ENCODE measurements around the gene C2orf81. TPM values are rescaled to one million over a fixed set of nuclear protein-coding genes. Genes with fewer than 3 reads are reported as not detected.

Gene C2orf81
- total and polyA plus RNA-seq, 2 of the 4 experiments (the other 2 are of a cell fraction) = 0.18 to 0.74 TPM

DNA sequence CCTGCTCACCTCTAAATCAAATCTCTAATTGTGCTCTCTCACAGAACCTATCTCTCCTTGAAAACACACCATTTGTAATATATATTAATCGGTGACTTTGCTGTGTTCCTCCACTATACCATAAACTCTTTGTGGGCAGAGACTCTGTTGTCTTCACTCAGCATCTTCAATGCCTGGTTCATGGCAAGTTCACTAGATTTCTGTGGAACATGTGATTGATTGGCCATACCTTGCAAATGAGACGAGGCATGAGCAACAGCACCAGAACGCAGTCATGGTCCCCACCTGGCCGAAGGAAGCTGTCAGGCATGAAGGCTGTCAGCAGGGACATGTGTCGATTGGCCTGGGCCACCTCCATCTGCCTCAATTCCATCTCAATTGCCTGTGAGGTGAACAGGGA, 52.9 kb downstream of the C2orf81 start:
- Histone ChIP-seq H3K23ac (ENCODE audit: low read depth, low read length) (no peak overlapping the region), H3K9me3 (ENCODE audit: control insufficient read depth, insufficient read depth, low read length) (no peaks in the 10 kb centered on the region), H3K18ac (ENCODE audit: low read depth, low read length) (no peak overlapping the region), H2BK5ac (ENCODE audit: low read depth, low read length, poor library complexity, severe bottlenecking) (no peak overlapping the region), H3K27me3 (ENCODE audit: control insufficient read depth, insufficient read depth, low read length) (no peaks in the 10 kb centered on the region), H2AK5ac (ENCODE audit: low read depth, low read length) (no peak overlapping the region), H3K9me1 (ENCODE audit: insufficient read depth, low read length) (no peaks in the 10 kb centered on the region), H3K27ac (ENCODE audit: insufficient read depth, low read length) (no peak overlapping the region), H3K4me1 (ENCODE audit: control insufficient read depth, insufficient read depth, low read length) (no peaks in the 10 kb centered on the region), H2BK120ac (ENCODE audit: low read depth, low read length) (no peak overlapping the region), H4K8ac (ENCODE audit: low read depth in 2 of 2, low read length in 2 of 2) (no peak overlapping the region), H3K4me3 (ENCODE audit: insufficient read depth, low read depth, low read length) (no peak overlapping the region), H2AK9ac (replicated peaks; ENCODE audit: low read depth, low read length, poor library complexity) (no peak overlapping the region), H2BK15ac (ENCODE audit: low read depth, low read length) (no peak overlapping the region), H3K4me2 (ENCODE audit: low read depth, low read length) (no peak overlapping the region), H2AFZ (replicated peaks; ENCODE audit: low read length, poor library complexity) (no peak overlapping the region), H3K56ac (ENCODE audit: extremely low read depth, insufficient read depth, low read length) (no peak overlapping the region), H3K4ac (ENCODE audit: low read depth, low read length) (no peak overlapping the region), H3K36me3 (ENCODE audit: control insufficient read depth, insufficient read depth, low read length) (peaks cover 82% of the 10 kb centered on the region), H3K79me1 (ENCODE audit: low read depth in 1 of 2, low read length in 2 of 2) (peaks cover 7 to 11% of the 10 kb centered on the region in 2 experiments), H4K20me1 (ENCODE audit: insufficient read depth, low read length) (peaks cover 16% of the 10 kb centered on the region), H4K91ac (ENCODE audit: insufficient read depth, low read depth, low read length) (no peak overlapping the region), H4K5ac (ENCODE audit: low read depth, low read length) (no peak overlapping the region), H3K9ac (ENCODE audit: low read depth, low read length) (no peak overlapping the region), H2BK20ac (ENCODE audit: low read depth, low read length) (no peak overlapping the region), H3K14ac (replicated peaks; ENCODE audit: low read depth, low read length) (no peak overlapping the region)
- TF ChIP-seq, protein P1, sequence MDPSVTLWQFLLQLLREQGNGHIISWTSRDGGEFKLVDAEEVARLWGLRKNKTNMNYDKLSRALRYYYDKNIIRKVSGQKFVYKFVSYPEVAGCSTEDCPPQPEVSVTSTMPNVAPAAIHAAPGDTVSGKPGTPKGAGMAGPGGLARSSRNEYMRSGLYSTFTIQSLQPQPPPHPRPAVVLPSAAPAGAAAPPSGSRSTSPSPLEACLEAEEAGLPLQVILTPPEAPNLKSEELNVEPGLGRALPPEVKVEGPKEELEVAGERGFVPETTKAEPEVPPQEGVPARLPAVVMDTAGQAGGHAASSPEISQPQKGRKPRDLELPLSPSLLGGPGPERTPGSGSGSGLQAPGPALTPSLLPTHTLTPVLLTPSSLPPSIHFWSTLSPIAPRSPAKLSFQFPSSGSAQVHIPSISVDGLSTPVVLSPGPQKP (IDR thresholded peaks at IDR 0.05; ENCODE audit: borderline replicate concordance, low read depth, low read length) = no peak
- TF ChIP-seq SMC3 (IDR thresholded peaks at IDR 0.05; ENCODE audit: low read depth, low read length) = no peak
- TF ChIP-seq, protein P2, sequence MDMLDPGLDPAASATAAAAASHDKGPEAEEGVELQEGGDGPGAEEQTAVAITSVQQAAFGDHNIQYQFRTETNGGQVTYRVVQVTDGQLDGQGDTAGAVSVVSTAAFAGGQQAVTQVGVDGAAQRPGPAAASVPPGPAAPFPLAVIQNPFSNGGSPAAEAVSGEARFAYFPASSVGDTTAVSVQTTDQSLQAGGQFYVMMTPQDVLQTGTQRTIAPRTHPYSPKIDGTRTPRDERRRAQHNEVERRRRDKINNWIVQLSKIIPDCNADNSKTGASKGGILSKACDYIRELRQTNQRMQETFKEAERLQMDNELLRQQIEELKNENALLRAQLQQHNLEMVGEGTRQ (IDR thresholded peaks at IDR 0.05; ENCODE audit: low read depth, low read length) = no peak
- TF ChIP-seq FOS (IDR thresholded peaks at IDR 0.05; ENCODE audit: low read depth, low read length) = no peak
- no peak for TF ChIP-seq MAFK (IDR thresholded peaks at IDR 0.05; ENCODE audit: low read depth, low read length)
- TF ChIP-seq, protein P3, sequence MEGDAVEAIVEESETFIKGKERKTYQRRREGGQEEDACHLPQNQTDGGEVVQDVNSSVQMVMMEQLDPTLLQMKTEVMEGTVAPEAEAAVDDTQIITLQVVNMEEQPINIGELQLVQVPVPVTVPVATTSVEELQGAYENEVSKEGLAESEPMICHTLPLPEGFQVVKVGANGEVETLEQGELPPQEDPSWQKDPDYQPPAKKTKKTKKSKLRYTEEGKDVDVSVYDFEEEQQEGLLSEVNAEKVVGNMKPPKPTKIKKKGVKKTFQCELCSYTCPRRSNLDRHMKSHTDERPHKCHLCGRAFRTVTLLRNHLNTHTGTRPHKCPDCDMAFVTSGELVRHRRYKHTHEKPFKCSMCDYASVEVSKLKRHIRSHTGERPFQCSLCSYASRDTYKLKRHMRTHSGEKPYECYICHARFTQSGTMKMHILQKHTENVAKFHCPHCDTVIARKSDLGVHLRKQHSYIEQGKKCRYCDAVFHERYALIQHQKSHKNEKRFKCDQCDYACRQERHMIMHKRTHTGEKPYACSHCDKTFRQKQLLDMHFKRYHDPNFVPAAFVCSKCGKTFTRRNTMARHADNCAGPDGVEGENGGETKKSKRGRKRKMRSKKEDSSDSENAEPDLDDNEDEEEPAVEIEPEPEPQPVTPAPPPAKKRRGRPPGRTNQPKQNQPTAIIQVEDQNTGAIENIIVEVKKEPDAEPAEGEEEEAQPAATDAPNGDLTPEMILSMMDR (conservative IDR thresholded peaks at IDR 0.05; ENCODE audit: low read depth, low read length) = no peak
- no peak for TF ChIP-seq BHLHE40 (IDR thresholded peaks at IDR 0.05; ENCODE audit: low read depth, low read length)
- TF ChIP-seq POLR2A (IDR thresholded peaks at IDR 0.05; ENCODE audit: low read depth, low read length) = no peak
- TF ChIP-seq CEBPB (IDR thresholded peaks at IDR 0.05; ENCODE audit: low read depth, low read length) = no peak
- TF ChIP-seq CHD1 (IDR thresholded peaks at IDR 0.05; ENCODE audit: low read depth, low read length) = no peak
- no peak for TF ChIP-seq MAZ (IDR thresholded peaks at IDR 0.05; ENCODE audit: borderline replicate concordance, low read depth, low read length)
- no peak for TF ChIP-seq RAD21 (IDR thresholded peaks at IDR 0.05; ENCODE audit: low read length)
- no peak for TF ChIP-seq RCOR1 (IDR thresholded peaks at IDR 0.05; ENCODE audit: insufficient replicate concordance, low read length)
- no peak for TF ChIP-seq RFX5 (IDR thresholded peaks at IDR 0.05; ENCODE audit: low read depth, low read length)
- no peak for TF ChIP-seq MXI1 (IDR thresholded peaks at IDR 0.05; ENCODE audit: borderline replicate concordance, low read depth, low read length)
- no peak for TF ChIP-seq NFE2L2 (IDR thresholded peaks at IDR 0.05; ENCODE audit: low read depth, low read length)
- intact Hi-C loops (cut with micrococcal nuclease) = no loop called here
- in situ Hi-C loops (cut with MboI; ENCODE audit: low sequenced_read_pairs) = no loop called here
- BruUV-seq (replicated peaks) = no TSS peak
- no peak for ATAC-seq (ENCODE audit: low read depth)
- ChIA-PET CTCF (interaction anchor here (0.6 kb wide), 1 partner anchor 21 kb away, joined by 3 read pairs; no protein-coding TSS in a partner anchor), POLR2A (ENCODE audit: unreplicated experiment) (no interaction called here)
- WGBS, 2 experiments (ENCODE audit: extremely low coverage in 2 of 2, insufficient read length in 1 of 2) = 80% methylated on average over 1 of the region's 5 CpGs; no CpG with 5 or more reads in 1 of the 2 experiments
- dilution Hi-C loops (cut with HindIII; ENCODE audit: low sequenced_read_pairs, unreplicated experiment) = no loop called here
- no peak for DNase-seq

Measured in IMR-90 (cell line).